Lung (tissue), 12 donors: ENCODE data around the gene AP1M2. TPM values are rescaled to one million over a fixed set of nuclear protein-coding genes. Genes with fewer than 3 reads are reported as not detected.

Experiments
- ATAC-seq: fragments of 200-7000 bp; cut with Tn5 transposase; one replicate; pipeline ENCODE4 v1.9.1; 2020; ENCODE audit warnings: moderate number of reproducible peaks; ENCODE audit not compliant: insufficient read depth, low FRiP score
- DNase-seq, 3 donors: peaks; one replicate each; pipeline ENCODE4 v3.0.0-alpha.2; 2013 to 2017
- H3K27ac ChIP-seq, 2 donors: one replicate each; pipeline ENCODE4 v1.5.1; 2013; ENCODE audit warnings: mild to moderate bottlenecking in 2 of 2, moderate library complexity in 2 of 2, control low read depth in 1 of 2, inconsistent platforms in 1 of 2, low read depth in 1 of 2, low read length in 1 of 2
- H3K27me3 ChIP-seq, 3 donors: one replicate each; pipeline ENCODE4 v1.5.1; 2013; ENCODE audit warnings: low read length in 2 of 3; ENCODE audit not compliant: control insufficient read depth in 3 of 3, insufficient read depth in 3 of 3
- H3K36me3 ChIP-seq, 4 donors: one replicate each; pipeline ENCODE4 v1.5.1; 2013; ENCODE audit warnings: low read length in 4 of 4, mild to moderate bottlenecking in 1 of 4, moderate library complexity in 1 of 4; ENCODE audit not compliant: control insufficient read depth in 4 of 4, insufficient read depth in 4 of 4
- H3K4me1 ChIP-seq, 5 donors: one replicate each; pipeline ENCODE4 v1.5.1; 2013; ENCODE audit warnings: low read length in 5 of 5, mild to moderate bottlenecking in 2 of 5, moderate library complexity in 1 of 5; ENCODE audit not compliant: control insufficient read depth in 5 of 5, insufficient read depth in 5 of 5
- H3K4me3 ChIP-seq: one replicate; pipeline ENCODE4 v1.5.1; 2013; ENCODE audit warnings: mild to moderate bottlenecking, control low read depth, moderate library complexity
- H3K9ac ChIP-seq, 2 donors: one replicate each; pipeline ENCODE4 v1.5.1; 2013; ENCODE audit warnings: low read length in 2 of 2, control low read depth in 1 of 2; ENCODE audit not compliant: insufficient read depth in 1 of 2
- H3K9me3 ChIP-seq, 4 donors: one replicate each; pipeline ENCODE4 v1.5.1; 2013; ENCODE audit warnings: low read length in 3 of 4, mild to moderate bottlenecking in 1 of 4, moderate library complexity in 1 of 4; ENCODE audit not compliant: control insufficient read depth in 4 of 4, insufficient read depth in 3 of 4
- WGBS, 2 donors: extraction: QIAGEN DNeasy Blood & Tissue Kit; methylation state at CpG; one replicate each; pipeline ENCODE4 v1.1.7; 2013; 5-methylcytosine and 5-hydroxymethylcytosine counted together
- polyA plus RNA-seq, 2 donors: library from polyadenylated mRNA; stranded (reverse); fragments of 200-250 nt; gene quantifications; one replicate each; pipeline ENCODE4 v1.2.1, GENCODE V29; 2013
- total RNA-seq, 2 donors: library from RNA; depleted of rRNA in 1 of 2; stranded (reverse); fragments of >200 nt in 1 of 2; gene quantifications; one replicate each; pipeline ENCODE4 v1.2.1, GENCODE V29; 2014 to 2021
- TF ChIP-seq, protein P1 (sequence below): IDR thresholded peaks from 2 replicates; pipeline ENCODE4 v1.5.1; 2012; ENCODE audit warnings: mild to moderate bottlenecking; ENCODE audit errors: control extremely low read depth, extremely low read depth
- donor health status: control.
- donor health status: control.
- donor health status: Bipolar disorder and iron deficiency.
- donor health status: healthy.
- donor health status: DM: yes; HTN: yes; CAD: no.

Gene AP1M2
- total and polyA plus RNA-seq, 4 donors: 31.6 to 70.9 (median 48.9) TPM

DNA sequence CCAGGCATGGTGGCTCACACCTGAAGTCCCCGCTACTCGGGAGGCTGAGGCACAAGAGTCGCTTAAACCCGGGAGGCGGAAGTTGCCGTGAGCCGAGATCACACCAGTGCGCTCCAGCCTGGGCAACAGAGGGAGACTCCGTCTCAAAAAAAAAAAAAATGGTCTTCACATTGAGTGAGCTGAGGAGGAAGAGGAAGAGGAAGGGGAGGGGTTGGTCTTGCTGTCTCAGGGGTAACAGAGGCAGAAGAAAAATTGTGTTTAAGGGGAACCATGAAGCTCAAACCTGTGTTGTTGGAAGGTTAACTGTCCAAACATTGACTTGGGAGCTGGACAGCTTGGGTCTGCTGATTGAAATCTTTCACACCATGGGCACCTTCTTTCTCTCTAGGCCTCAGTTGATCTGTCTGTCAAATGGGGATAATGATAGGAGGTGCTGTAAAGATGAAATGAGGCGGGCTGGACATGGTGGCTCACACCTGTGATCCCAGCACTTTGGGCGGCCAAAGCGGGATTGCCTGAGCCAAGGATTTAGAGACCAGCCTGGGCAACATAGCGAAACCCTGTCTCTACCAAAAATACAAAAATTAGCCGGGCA, 28.4 kb upstream of the AP1M2 start:
- Histone ChIP-seq H3K27ac (peak overlapping the region in 1 of 2 donors; percentile 6), H3K4me3 (no peak overlapping the region), H3K36me3 (peaks cover 0 to 5% (median under 1%) of the 10 kb centered on the region in 4 donors), H3K27me3 (no peaks in the 10 kb centered on the region), H3K9me3 (no peaks in the 10 kb centered on the region), H3K9ac (no peak overlapping the region), H3K4me1 (peaks cover 5 to 21% (median 10%) of the 10 kb centered on the region in 5 donors)
- no peak for DNase-seq
- WGBS, 2 donors: 80 to 90% methylated on average over 14 of the region's 14 CpGs
- TF ChIP-seq, protein P1, sequence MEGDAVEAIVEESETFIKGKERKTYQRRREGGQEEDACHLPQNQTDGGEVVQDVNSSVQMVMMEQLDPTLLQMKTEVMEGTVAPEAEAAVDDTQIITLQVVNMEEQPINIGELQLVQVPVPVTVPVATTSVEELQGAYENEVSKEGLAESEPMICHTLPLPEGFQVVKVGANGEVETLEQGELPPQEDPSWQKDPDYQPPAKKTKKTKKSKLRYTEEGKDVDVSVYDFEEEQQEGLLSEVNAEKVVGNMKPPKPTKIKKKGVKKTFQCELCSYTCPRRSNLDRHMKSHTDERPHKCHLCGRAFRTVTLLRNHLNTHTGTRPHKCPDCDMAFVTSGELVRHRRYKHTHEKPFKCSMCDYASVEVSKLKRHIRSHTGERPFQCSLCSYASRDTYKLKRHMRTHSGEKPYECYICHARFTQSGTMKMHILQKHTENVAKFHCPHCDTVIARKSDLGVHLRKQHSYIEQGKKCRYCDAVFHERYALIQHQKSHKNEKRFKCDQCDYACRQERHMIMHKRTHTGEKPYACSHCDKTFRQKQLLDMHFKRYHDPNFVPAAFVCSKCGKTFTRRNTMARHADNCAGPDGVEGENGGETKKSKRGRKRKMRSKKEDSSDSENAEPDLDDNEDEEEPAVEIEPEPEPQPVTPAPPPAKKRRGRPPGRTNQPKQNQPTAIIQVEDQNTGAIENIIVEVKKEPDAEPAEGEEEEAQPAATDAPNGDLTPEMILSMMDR: no peak
- ATAC-seq: no peak

DNA sequence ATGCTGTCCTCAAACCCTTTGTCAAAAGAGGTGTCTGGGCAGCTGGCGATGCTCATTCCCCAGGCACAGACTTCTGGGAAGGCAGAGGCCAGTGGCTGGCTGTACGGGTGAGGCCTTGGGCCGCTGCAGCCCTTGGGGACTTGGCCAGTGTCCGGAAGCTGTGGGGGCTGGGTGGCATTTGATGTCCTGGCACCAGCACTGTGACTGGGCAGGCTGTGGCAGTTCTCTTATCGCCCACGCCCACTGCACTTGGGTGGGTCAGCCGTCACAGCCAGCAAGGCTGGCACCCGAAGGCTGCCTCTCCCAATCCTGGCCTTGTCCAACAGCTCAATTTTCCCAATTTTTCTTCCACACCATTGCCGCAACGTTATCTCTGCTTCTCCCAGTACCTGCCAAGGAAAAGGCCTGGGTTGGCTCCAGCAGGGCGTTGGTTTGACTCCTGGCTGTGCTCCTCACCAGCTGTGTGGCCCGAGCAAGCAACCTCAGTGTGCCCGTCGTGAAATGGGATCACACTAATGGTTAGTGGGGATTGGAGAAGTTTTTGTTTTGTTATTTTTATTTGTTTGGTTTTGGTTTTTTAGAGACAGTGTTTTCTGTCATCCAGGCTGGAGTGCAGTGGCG, 25.5 kb upstream of the AP1M2 start:
- peaks cover 0 to 2% (median under 1%) of the 10 kb centered on the region in 4 donors for H3K36me3 ChIP-seq
- H3K4me1 ChIP-seq: peaks cover 3 to 21% (median 10%) of the 10 kb centered on the region in 5 donors
- H3K4me3 ChIP-seq: no peak overlapping the region
- peak overlapping the region; percentile 67 to 95 for H3K27ac ChIP-seq
- DNase-seq (peak; percentile 47 to 71 (median 59)), ATAC-seq (peak; percentile 83)
- no peaks in the 10 kb centered on the region for H3K9me3 ChIP-seq
- no peaks in the 10 kb centered on the region for H3K27me3 ChIP-seq
- TF ChIP-seq, protein P1: no peak
- no peak overlapping the region for H3K9ac ChIP-seq
- WGBS, 2 donors: 34 to 74% methylated on average over 15 of the region's 15 CpGs

DNA sequence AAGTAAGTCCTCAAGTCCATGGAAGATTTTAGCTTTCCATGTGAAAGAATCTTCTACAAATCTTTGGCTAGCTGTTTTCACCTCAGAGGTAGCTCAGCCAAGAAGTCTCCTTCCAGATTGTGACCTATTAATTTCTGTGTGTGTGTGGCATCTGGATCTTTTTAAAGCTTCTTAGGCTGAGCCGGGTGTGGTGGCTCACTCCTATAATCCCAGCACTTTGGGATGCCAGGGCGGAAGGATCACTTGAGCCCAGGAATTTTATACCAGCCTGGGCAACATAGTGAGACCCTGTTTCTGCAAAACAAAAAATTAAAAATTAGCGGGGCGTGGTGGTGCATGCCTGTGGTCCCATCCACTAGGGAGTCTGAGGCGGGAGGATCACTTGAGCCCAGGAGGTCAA, 24.8 kb upstream of the AP1M2 start:
- TF ChIP-seq, protein P1: no peak
- DNase-seq: no peak
- Histone ChIP-seq H3K9me3 (no peaks in the 10 kb centered on the region), H3K27ac (peak overlapping the region in 1 of 2 donors; percentile 67), H3K4me3 (no peak overlapping the region), H3K36me3 (peaks cover 0 to 2% (median 0%) of the 10 kb centered on the region in 4 donors), H3K4me1 (peaks cover 0 to 17% (median 10%) of the 10 kb centered on the region in 5 donors), H3K9ac (no peak overlapping the region), H3K27me3 (no peaks in the 10 kb centered on the region)
- WGBS, 2 donors: 85 to 91% methylated on average over 5 of the region's 5 CpGs
- ATAC-seq: no peak
